ENCODE results near the gene PHF21A.

- TF ChIP-seq CTCF (IDR thresholded peaks at IDR 0.05), result no peak
- TF ChIP-seq POLR2A (IDR thresholded peaks at IDR 0.05), result no peak
These were observed 183.3 kb downstream of the PHF21A start for GRCh38 chr11:45937916-45938315.
